IMR-90 (cell line): ENCODE results near the gene SETD6.

Source experiments
- CTCF ChIP-seq: conservative IDR thresholded peaks from 2 replicates; pipeline ENCODE4 v1.5.1; 2012; ENCODE audit warnings: mild to moderate bottlenecking, low read depth, low read length, improper control_type of control experiment
- ELK1 ChIP-seq: fragments of 150-350 bp; IDR thresholded peaks from 2 replicates; pipeline ENCODE4 v1.6.1; 2016; ENCODE audit warnings: low read depth, mild to moderate bottlenecking, low read length, moderate library complexity, borderline replicate concordance
- FOS ChIP-seq: fragments of 150-350 bp; IDR thresholded peaks from 2 replicates; pipeline ENCODE4 v1.6.1; 2016; ENCODE audit warnings: low read depth, low read length
- MAFK ChIP-seq: IDR thresholded peaks from 2 replicates; pipeline ENCODE4 v1.6.1; 2012; ENCODE audit warnings: low read depth, low read length, improper control_type of control experiment
- MXI1 ChIP-seq: IDR thresholded peaks from 2 replicates; pipeline ENCODE4 v1.6.1; 2012; ENCODE audit warnings: low read depth, mild to moderate bottlenecking, low read length, moderate library complexity, borderline replicate concordance
- POLR2A ChIP-seq: IDR thresholded peaks from 2 replicates; pipeline ENCODE4 v1.6.1; 2012; ENCODE audit warnings: mild to moderate bottlenecking, low read depth, low read length
- RAD21 ChIP-seq: IDR thresholded peaks from 2 replicates; pipeline ENCODE4 v1.6.1; 2012; ENCODE audit warnings: low read length, improper control_type of control experiment
- RFX5 ChIP-seq: IDR thresholded peaks from 2 replicates; pipeline ENCODE4 v1.8.0; 2012; ENCODE audit warnings: low read depth, mild to moderate bottlenecking, low read length, moderate library complexity
- SMC3 ChIP-seq: fragments of 150-350 bp; IDR thresholded peaks from 2 replicates; pipeline ENCODE4 v1.6.1; 2016; ENCODE audit warnings: low read depth, mild to moderate bottlenecking, antibody characterized with exemption, low read length, moderate library complexity
- USF2 ChIP-seq: fragments of 150-350 bp; IDR thresholded peaks from 2 replicates; pipeline ENCODE4 v1.6.1; 2017; ENCODE audit warnings: mild to moderate bottlenecking, antibody characterized with exemption, low read length, low read depth

- TF ChIP-seq CTCF, result no peak
- no peak for TF ChIP-seq MAFK
- no peak for TF ChIP-seq RAD21
- no peak for TF ChIP-seq USF2
- TF ChIP-seq SMC3, result no peak
- TF ChIP-seq POLR2A, result no peak
- no peak for TF ChIP-seq FOS
- no peak for TF ChIP-seq ELK1
- TF ChIP-seq RFX5, result no peak
- TF ChIP-seq MXI1, result no peak
These were observed 28.4 kb downstream of the SETD6 start for GRCh38 chr16:58543685-58544084.
